ENCODE data around the gene RALGPS2. TPM values are rescaled to one million over a fixed set of nuclear protein-coding genes. Genes with fewer than 3 reads are reported as not detected.

Gene RALGPS2
- total RNA-seq, 1 experiment from 2014 or later = 38.0 TPM

DNA sequence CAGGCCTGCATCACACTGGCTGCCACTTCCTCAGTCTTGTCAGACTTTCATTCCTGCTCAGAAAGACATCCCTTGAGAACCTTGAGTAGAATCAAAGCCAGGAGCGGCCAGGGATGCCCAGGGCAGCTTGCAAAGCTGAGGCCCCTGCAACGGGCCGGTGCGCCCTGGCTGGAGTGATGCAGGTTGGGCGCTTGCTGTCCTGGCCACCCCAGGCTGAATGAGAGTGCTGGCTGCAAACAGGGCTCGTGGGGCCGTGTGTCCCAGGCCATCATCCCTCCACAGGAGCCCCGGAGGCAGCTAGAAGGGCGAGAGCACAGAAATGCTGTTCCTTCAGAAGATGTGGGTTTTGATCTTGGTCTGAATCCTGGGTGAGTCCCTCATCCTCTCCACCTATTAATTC, 233.4 kb downstream of the RALGPS2 start (continued):
- TF ChIP-seq, protein P1, sequence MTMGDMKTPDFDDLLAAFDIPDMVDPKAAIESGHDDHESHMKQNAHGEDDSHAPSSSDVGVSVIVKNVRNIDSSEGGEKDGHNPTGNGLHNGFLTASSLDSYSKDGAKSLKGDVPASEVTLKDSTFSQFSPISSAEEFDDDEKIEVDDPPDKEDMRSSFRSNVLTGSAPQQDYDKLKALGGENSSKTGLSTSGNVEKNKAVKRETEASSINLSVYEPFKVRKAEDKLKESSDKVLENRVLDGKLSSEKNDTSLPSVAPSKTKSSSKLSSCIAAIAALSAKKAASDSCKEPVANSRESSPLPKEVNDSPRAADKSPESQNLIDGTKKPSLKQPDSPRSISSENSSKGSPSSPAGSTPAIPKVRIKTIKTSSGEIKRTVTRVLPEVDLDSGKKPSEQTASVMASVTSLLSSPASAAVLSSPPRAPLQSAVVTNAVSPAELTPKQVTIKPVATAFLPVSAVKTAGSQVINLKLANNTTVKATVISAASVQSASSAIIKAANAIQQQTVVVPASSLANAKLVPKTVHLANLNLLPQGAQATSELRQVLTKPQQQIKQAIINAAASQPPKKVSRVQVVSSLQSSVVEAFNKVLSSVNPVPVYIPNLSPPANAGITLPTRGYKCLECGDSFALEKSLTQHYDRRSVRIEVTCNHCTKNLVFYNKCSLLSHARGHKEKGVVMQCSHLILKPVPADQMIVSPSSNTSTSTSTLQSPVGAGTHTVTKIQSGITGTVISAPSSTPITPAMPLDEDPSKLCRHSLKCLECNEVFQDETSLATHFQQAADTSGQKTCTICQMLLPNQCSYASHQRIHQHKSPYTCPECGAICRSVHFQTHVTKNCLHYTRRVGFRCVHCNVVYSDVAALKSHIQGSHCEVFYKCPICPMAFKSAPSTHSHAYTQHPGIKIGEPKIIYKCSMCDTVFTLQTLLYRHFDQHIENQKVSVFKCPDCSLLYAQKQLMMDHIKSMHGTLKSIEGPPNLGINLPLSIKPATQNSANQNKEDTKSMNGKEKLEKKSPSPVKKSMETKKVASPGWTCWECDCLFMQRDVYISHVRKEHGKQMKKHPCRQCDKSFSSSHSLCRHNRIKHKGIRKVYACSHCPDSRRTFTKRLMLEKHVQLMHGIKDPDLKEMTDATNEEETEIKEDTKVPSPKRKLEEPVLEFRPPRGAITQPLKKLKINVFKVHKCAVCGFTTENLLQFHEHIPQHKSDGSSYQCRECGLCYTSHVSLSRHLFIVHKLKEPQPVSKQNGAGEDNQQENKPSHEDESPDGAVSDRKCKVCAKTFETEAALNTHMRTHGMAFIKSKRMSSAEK (CRISPR knock-in tag; IDR thresholded peaks at IDR 0.05; ENCODE audit: borderline replicate concordance) = no peak
- no peak for TF ChIP-seq NFYB (CRISPR knock-in tag; conservative IDR thresholded peaks at IDR 0.05; ENCODE audit: low read depth)
- no peak for TF ChIP-seq GRHL2 (CRISPR knock-in tag; IDR thresholded peaks at IDR 0.05; ENCODE audit: insufficient replicate concordance, severe bottlenecking)
- no peak for TF ChIP-seq MXD4 (CRISPR knock-in tag; IDR thresholded peaks at IDR 0.05; ENCODE audit: borderline replicate concordance)
- no peak for TF ChIP-seq ZNF317 (CRISPR knock-in tag; IDR thresholded peaks at IDR 0.05; ENCODE audit: borderline replicate concordance, low read depth)

DNA sequence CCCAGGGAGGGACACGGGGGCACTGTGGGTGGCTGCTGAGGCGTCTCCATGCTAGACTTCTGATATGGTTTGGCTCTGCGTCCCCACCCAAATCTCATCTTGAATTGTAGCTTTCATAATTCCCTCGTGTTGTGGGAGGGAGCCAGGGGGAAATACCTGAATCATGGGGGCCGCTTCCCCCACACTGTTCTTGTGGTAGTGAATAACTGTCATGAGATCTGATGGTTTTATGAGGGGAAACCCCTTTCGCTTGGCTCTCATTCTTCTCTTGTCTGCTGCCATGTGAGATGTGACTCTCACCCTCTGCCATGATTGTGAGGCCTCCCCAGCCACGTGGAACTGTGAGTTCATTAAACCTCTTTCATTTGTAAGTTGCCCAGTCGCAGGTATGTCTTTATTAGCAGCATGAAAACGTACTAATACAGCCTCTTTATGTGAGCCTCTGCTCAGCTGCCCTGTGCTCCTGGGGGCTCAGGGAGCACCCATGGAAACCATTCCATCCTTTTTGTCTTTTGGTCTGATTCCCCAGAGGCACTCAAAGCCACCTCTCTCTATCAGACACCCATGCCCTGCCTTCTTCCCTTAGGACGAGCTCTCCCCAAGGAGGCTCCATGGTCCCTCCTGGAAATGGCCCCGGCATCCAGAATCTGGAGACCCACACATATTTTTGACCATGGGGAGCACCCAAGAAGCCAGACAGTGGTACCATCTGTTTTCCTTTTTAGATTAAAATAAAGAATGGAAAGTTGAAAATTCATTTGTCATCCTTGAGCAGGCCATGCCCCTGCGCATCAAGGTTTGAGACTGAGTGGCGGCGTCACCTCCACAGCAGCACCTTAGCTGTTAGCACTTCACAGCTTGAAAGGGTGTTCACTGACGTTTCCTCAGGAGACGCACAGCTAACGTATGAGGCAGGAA, 234.8 kb downstream of the RALGPS2 start:
- no peak for ATAC-seq
- Mint-ChIP-seq H3K9me3 (peaks cover 15% of the 10 kb centered on the region), H3K4me1 (no peaks in the 10 kb centered on the region), H3K27me3 (ENCODE audit: low read depth) (no peaks in the 10 kb centered on the region), H3K27ac (no peak overlapping the region), H3K4me3 (no peak overlapping the region), H3K36me3 (0 out of 2 replicates have a peak, but pooled peaks cover 3% of the 10 kb centered on the region)
- DNase-seq (ENCODE audit: low spot score) = no peak
- CTCF ChIA-PET = interaction anchor here (1.6 kb wide), 1 partner anchor 43 kb away, joined by 4 read pairs; no protein-coding TSS in a partner anchor
- TF ChIP-seq, protein P2, sequence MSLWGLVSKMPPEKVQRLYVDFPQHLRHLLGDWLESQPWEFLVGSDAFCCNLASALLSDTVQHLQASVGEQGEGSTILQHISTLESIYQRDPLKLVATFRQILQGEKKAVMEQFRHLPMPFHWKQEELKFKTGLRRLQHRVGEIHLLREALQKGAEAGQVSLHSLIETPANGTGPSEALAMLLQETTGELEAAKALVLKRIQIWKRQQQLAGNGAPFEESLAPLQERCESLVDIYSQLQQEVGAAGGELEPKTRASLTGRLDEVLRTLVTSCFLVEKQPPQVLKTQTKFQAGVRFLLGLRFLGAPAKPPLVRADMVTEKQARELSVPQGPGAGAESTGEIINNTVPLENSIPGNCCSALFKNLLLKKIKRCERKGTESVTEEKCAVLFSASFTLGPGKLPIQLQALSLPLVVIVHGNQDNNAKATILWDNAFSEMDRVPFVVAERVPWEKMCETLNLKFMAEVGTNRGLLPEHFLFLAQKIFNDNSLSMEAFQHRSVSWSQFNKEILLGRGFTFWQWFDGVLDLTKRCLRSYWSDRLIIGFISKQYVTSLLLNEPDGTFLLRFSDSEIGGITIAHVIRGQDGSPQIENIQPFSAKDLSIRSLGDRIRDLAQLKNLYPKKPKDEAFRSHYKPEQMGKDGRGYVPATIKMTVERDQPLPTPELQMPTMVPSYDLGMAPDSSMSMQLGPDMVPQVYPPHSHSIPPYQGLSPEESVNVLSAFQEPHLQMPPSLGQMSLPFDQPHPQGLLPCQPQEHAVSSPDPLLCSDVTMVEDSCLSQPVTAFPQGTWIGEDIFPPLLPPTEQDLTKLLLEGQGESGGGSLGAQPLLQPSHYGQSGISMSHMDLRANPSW (CRISPR knock-in tag; conservative IDR thresholded peaks at IDR 0.05; ENCODE audit: low read depth) = no peak
- TF ChIP-seq, protein P3, sequence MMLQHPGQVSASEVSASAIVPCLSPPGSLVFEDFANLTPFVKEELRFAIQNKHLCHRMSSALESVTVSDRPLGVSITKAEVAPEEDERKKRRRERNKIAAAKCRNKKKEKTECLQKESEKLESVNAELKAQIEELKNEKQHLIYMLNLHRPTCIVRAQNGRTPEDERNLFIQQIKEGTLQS (CRISPR knock-in tag; conservative IDR thresholded peaks at IDR 0.05) = no peak
- TF ChIP-seq, protein P4, sequence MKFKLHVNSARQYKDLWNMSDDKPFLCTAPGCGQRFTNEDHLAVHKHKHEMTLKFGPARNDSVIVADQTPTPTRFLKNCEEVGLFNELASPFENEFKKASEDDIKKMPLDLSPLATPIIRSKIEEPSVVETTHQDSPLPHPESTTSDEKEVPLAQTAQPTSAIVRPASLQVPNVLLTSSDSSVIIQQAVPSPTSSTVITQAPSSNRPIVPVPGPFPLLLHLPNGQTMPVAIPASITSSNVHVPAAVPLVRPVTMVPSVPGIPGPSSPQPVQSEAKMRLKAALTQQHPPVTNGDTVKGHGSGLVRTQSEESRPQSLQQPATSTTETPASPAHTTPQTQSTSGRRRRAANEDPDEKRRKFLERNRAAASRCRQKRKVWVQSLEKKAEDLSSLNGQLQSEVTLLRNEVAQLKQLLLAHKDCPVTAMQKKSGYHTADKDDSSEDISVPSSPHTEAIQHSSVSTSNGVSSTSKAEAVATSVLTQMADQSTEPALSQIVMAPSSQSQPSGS (CRISPR knock-in tag; IDR thresholded peaks at IDR 0.05; ENCODE audit: borderline replicate concordance, low read depth) = no peak
- no peak for TF ChIP-seq EMX1 (CRISPR knock-in tag; IDR thresholded peaks at IDR 0.05)
- TF ChIP-seq FOXJ3 (CRISPR knock-in tag; IDR thresholded peaks at IDR 0.05; ENCODE audit: borderline replicate concordance) = no peak
- no peak for TF ChIP-seq ZNF121 (CRISPR knock-in tag; IDR thresholded peaks at IDR 0.05)
- TF ChIP-seq RELA (CRISPR knock-in tag; IDR thresholded peaks at IDR 0.05; ENCODE audit: borderline replicate concordance) = no peak
- TF ChIP-seq NFYB (CRISPR knock-in tag; conservative IDR thresholded peaks at IDR 0.05; ENCODE audit: low read depth) = no peak
- no peak for TF ChIP-seq SMAD4 (CRISPR knock-in tag; IDR thresholded peaks at IDR 0.05)
- no peak for TF ChIP-seq SP1 (CRISPR knock-in tag; conservative IDR thresholded peaks at IDR 0.05)
- TF ChIP-seq, protein P1 (CRISPR knock-in tag; IDR thresholded peaks at IDR 0.05; ENCODE audit: borderline replicate concordance) = no peak
- TF ChIP-seq, protein P5, sequence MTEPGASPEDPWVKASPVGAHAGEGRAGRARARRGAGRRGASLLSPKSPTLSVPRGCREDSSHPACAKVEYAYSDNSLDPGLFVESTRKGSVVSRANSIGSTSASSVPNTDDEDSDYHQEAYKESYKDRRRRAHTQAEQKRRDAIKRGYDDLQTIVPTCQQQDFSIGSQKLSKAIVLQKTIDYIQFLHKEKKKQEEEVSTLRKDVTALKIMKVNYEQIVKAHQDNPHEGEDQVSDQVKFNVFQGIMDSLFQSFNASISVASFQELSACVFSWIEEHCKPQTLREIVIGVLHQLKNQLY (CRISPR knock-in tag; IDR thresholded peaks at IDR 0.05) = no peak
- TF ChIP-seq, protein P6, sequence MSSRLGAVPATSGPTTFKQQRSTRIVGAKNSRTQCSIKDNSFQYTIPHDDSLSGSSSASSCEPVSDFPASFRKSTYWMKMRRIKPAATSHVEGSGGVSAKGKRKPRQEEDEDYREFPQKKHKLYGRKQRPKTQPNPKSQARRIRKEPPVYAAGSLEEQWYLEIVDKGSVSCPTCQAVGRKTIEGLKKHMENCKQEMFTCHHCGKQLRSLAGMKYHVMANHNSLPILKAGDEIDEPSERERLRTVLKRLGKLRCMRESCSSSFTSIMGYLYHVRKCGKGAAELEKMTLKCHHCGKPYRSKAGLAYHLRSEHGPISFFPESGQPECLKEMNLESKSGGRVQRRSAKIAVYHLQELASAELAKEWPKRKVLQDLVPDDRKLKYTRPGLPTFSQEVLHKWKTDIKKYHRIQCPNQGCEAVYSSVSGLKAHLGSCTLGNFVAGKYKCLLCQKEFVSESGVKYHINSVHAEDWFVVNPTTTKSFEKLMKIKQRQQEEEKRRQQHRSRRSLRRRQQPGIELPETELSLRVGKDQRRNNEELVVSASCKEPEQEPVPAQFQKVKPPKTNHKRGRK (CRISPR knock-in tag; IDR thresholded peaks at IDR 0.05; ENCODE audit: borderline replicate concordance) = no peak
- no peak for TF ChIP-seq ESRRA (CRISPR knock-in tag; IDR thresholded peaks at IDR 0.05; ENCODE audit: borderline replicate concordance)
- TF ChIP-seq TP53 (CRISPR knock-in tag; IDR thresholded peaks at IDR 0.05) = no peak
- POLR2A ChIA-PET = no interaction called here

All from WTC11 (cell line).